Small intestine (tissue), 7 donors: ENCODE data around the gene IBTK. TPM values are rescaled to one million over a fixed set of nuclear protein-coding genes. Genes with fewer than 3 reads are reported as not detected.

Experiments used
- DNase-seq, 2 donors: peaks; one replicate each; pipeline versions ENCODE4 v3.0.0 to v3.0.0-alpha.2; 2013
- FAIRE-seq: peaks from 2 replicates; lab custom pipeline; 2012; peaks lifted over from hg19 to GRCh38; lab: Jason Lieb, UNC
- H3K27ac ChIP-seq, 3 donors: one replicate each; pipeline ENCODE4 v1.5.1; 2013; ENCODE audit warnings: low read length in 2 of 3, mild to moderate bottlenecking in 2 of 3, control low read depth in 1 of 3, inconsistent platforms in 1 of 3, low read depth in 1 of 3, moderate library complexity in 1 of 3
- H3K27me3 ChIP-seq, 3 donors: one replicate each; pipeline ENCODE4 v1.6.1; 2013; ENCODE audit warnings: low read length in 3 of 3, inconsistent platforms in 1 of 3; ENCODE audit not compliant: control insufficient read depth in 3 of 3, insufficient read depth in 3 of 3
- H3K36me3 ChIP-seq, 3 donors: one replicate each; pipeline ENCODE4 v1.6.1; 2013; ENCODE audit warnings: low read length in 3 of 3, inconsistent platforms in 1 of 3, low read depth in 1 of 3, mild to moderate bottlenecking in 1 of 3, moderate library complexity in 1 of 3; ENCODE audit not compliant: control insufficient read depth in 3 of 3, insufficient read depth in 2 of 3
- H3K4me1 ChIP-seq, 3 donors: one replicate each; pipeline ENCODE4 v1.6.1; 2013; ENCODE audit warnings: low read length in 2 of 3, inconsistent platforms in 1 of 3, low read depth in 1 of 3, mild to moderate bottlenecking in 1 of 3, moderate library complexity in 1 of 3; ENCODE audit not compliant: control insufficient read depth in 3 of 3, insufficient read depth in 2 of 3
- H3K4me3 ChIP-seq, 3 donors: one replicate each; pipeline ENCODE4 v1.5.1; 2013; ENCODE audit warnings: low read length in 3 of 3, control low read depth in 1 of 3, inconsistent platforms in 1 of 3, low read depth in 1 of 3, mild to moderate bottlenecking in 1 of 3, moderate library complexity in 1 of 3
- H3K9me3 ChIP-seq, 2 donors: one replicate each; pipeline ENCODE4 v1.6.1; 2013; ENCODE audit warnings: low read depth in 1 of 2, low read length in 1 of 2; ENCODE audit not compliant: control insufficient read depth in 2 of 2, insufficient read depth in 1 of 2
- WGBS, 3 donors: extraction: QIAGEN DNeasy Blood & Tissue Kit; methylation state at CpG; one replicate each; pipeline ENCODE4 v1.1.7; 2013; 5-methylcytosine and 5-hydroxymethylcytosine counted together
- polyA plus RNA-seq, 4 donors: library from polyadenylated mRNA; stranded (reverse) in 3 of 4; unstranded in 1 of 4; fragments of 200-250 nt in 3 of 4; fragments of 120-200 nt in 1 of 4; gene quantifications; one replicate each; pipeline versions ENCODE4 v1.2.1 to v1.2.3, GENCODE V29; 2013
- donor health status: healthy with polysubstance abuse.
- donor health status: control.
- donor health status: control.
- donor health status: Bipolar disorder and iron deficiency.
- donor health status: healthy.

The IBTK gene
- polyA plus RNA-seq, 4 donors = 19.1 to 40.7 (median 28.9) TPM

GRCh38 chr6:82239597-82239996 lies 7.9 kb downstream of the IBTK start:
- H3K27ac ChIP-seq = no peak overlapping the region
- no peak overlapping the region for H3K4me3 ChIP-seq
- no peaks in the 10 kb centered on the region for H3K27me3 ChIP-seq
- H3K36me3 ChIP-seq = peaks cover 0 to 26% (median 3%) of the 10 kb centered on the region in 3 donors
- DNase-seq (no peak), FAIRE-seq (no peak)
- peaks cover 0 to 7% (median 0%) of the 10 kb centered on the region in 3 donors for H3K4me1 ChIP-seq
- H3K9me3 ChIP-seq = no peaks in the 10 kb centered on the region
- 96 to 98% (median 97%) methylated on average over 2 of the region's 2 CpGs for WGBS, 3 donors

- WGBS, 3 donors = 46 to 60% (median 56%) methylated on average over 1 of the region's 1 CpG
- no peaks in the 10 kb centered on the region for H3K9me3 ChIP-seq
- H3K27me3 ChIP-seq = no peaks in the 10 kb centered on the region
- no peak overlapping the region for H3K4me3 ChIP-seq
- no peak for FAIRE-seq
- H3K27ac ChIP-seq = no peak overlapping the region
- DNase-seq = no peak
- peaks cover 0 to 3% (median 0%) of the 10 kb centered on the region in 3 donors for H3K4me1 ChIP-seq
- peaks cover 0 to 43% (median 6%) of the 10 kb centered on the region in 3 donors for H3K36me3 ChIP-seq
These were observed 10.5 kb downstream of the IBTK start for GRCh38 chr6:82237013-82237412.

GRCh38 chr6:82227770-82228169 lies 19.8 kb downstream of the IBTK start:
- DNase-seq (no peak), FAIRE-seq (no peak)
- peaks cover 0 to 18% (median 17%) of the 10 kb centered on the region in 3 donors for H3K36me3 ChIP-seq
- no peak overlapping the region for H3K4me3 ChIP-seq
- H3K4me1 ChIP-seq = no peaks in the 10 kb centered on the region
- H3K9me3 ChIP-seq = no peaks in the 10 kb centered on the region
- H3K27ac ChIP-seq = no peak overlapping the region
- 84 to 100% (median 91%) methylated on average over 1 of the region's 1 CpG for WGBS, 3 donors
- H3K27me3 ChIP-seq = no peaks in the 10 kb centered on the region

GRCh38 chr6:82220167-82220566 lies 27.4 kb downstream of the IBTK start:
- peaks cover 2 to 27% (median 24%) of the 10 kb centered on the region in 3 donors for H3K36me3 ChIP-seq
- no peak for FAIRE-seq
- WGBS, 3 donors = 96 to 98% (median 98%) methylated on average over 2 of the region's 2 CpGs

GRCh38 chr6:82217018-82217586 lies 30.4 kb downstream of the IBTK start:
- H3K36me3 ChIP-seq = peaks cover 0 to 26% (median 22%) of the 10 kb centered on the region in 3 donors
- DNase-seq = no peak
- 66 to 78% (median 76%) methylated on average over 1 of the region's 1 CpG for WGBS, 3 donors

More at GRCh38 chr6:82220167-82220566, 27.4 kb downstream of the IBTK start:
- no peak overlapping the region for H3K4me3 ChIP-seq
- H3K9me3 ChIP-seq = no peaks in the 10 kb centered on the region
- DNase-seq = no peak
- no peaks in the 10 kb centered on the region for H3K27me3 ChIP-seq
- no peak overlapping the region for H3K27ac ChIP-seq
- no peaks in the 10 kb centered on the region for H3K4me1 ChIP-seq

GRCh38 chr6:82216549-82216948 lies 31.0 kb downstream of the IBTK start:
- Histone ChIP-seq H3K27ac (no peak overlapping the region), H3K36me3 (peaks cover 0 to 26% (median 20%) of the 10 kb centered on the region in 3 donors), H3K9me3 (no peaks in the 10 kb centered on the region), H3K4me1 (no peaks in the 10 kb centered on the region), H3K27me3 (no peaks in the 10 kb centered on the region), H3K4me3 (no peak overlapping the region)
- DNase-seq (no peak), FAIRE-seq (no peak)
- WGBS, 3 donors = 75 to 81% (median 77%) methylated on average over 2 of the region's 2 CpGs

More at GRCh38 chr6:82217018-82217586, 30.4 kb downstream of the IBTK start:
- Histone ChIP-seq H3K4me3 (no peak overlapping the region), H3K27ac (no peak overlapping the region), H3K9me3 (no peaks in the 10 kb centered on the region), H3K4me1 (no peaks in the 10 kb centered on the region), H3K27me3 (no peaks in the 10 kb centered on the region)
- no peak for FAIRE-seq

- Histone ChIP-seq H3K9me3 (no peaks in the 10 kb centered on the region), H3K27me3 (no peaks in the 10 kb centered on the region), H3K4me3 (no peak overlapping the region), H3K4me1 (no peaks in the 10 kb centered on the region), H3K27ac (no peak overlapping the region), H3K36me3 (peaks cover 3 to 25% (median 21%) of the 10 kb centered on the region in 3 donors)
- FAIRE-seq (no peak), DNase-seq (no peak)
- 96 to 98% (median 96%) methylated on average over 2 of the region's 2 CpGs for WGBS, 3 donors
These were observed 36.2 kb downstream of the IBTK start for GRCh38 chr6:82211326-82211725.

- no peaks in the 10 kb centered on the region for H3K4me1 ChIP-seq
- H3K27me3 ChIP-seq = no peaks in the 10 kb centered on the region
- H3K4me3 ChIP-seq = no peak overlapping the region
- peaks cover 3 to 21% (median 8%) of the 10 kb centered on the region in 3 donors for H3K36me3 ChIP-seq
- DNase-seq (no peak), FAIRE-seq (no peak)
- WGBS, 3 donors = 82 to 89% (median 82%) methylated on average over 4 of the region's 4 CpGs
- no peaks in the 10 kb centered on the region for H3K9me3 ChIP-seq
- no peak overlapping the region for H3K27ac ChIP-seq
These were observed 38.6 kb downstream of the IBTK start for GRCh38 chr6:82208913-82209312.
